Endothelial cell of umbilical vein (primary cell): Measurements from ENCODE around the gene MTAP. TPM values are rescaled to one million over a fixed set of nuclear protein-coding genes. Genes with fewer than 3 reads are reported as not detected.

Experiments used
- BruUV-seq: library from RNA; stranded (reverse); fragments of 400-500 nt; replicated peaks from 2 replicates; lab custom pipeline; 2021; lab: Mats Ljungman, UMichigan
- CTCF ChIA-PET: fragments of 300-600, 350-600 bp; sonication (Branson Sonifier 250); formaldehyde crosslinking; loops from one replicate; lab custom pipeline; 2021; ENCODE audit warnings: antibody characterized with exemption, inconsistent platforms; lab: Charles Lee
- POLR2A ChIA-PET: fragments of 300-600, 350-600 bp; sonication (Branson Sonifier 250); formaldehyde crosslinking; loops from one replicate; lab custom pipeline; 2021; ENCODE audit warnings: antibody characterized with exemption, inconsistent platforms; lab: Charles Lee
- DNase-seq: peaks from one replicate; pipeline ENCODE4 v3.0.0-alpha.2; 2011; ENCODE audit warnings: low read depth, low spot score
- FAIRE-seq: peaks from 2 replicates; lab custom pipeline; 2011; peaks lifted over from hg19 to GRCh38; lab: Jason Lieb, UNC
- H2AFZ ChIP-seq: 2 replicates; pipeline ENCODE4 v1.6.0; 2012; ENCODE audit warnings: low read depth, low read length, control low read depth, inconsistent platforms
- H3K27ac ChIP-seq: 2 replicates; pipeline ENCODE4 v1.5.1; 2011; ENCODE audit warnings: low read depth, mild to moderate bottlenecking, control low read depth, low read length, moderate library complexity; ENCODE audit not compliant: insufficient read depth
- H3K27me3 ChIP-seq, 2 experiments: 2 replicates each; pipeline versions ENCODE4 v1.6.0 to v1.6.1; 2011; ENCODE audit warnings: low read length in 2 of 2, mixed read lengths in 1 of 2; ENCODE audit not compliant: control insufficient read depth in 2 of 2, insufficient read depth in 2 of 2
- H3K36me3 ChIP-seq, 2 experiments: 2 replicates in 1 of 2; 3 replicates in 1 of 2; pipeline ENCODE4 v1.5.1; 2011; ENCODE audit warnings: low read length in 2 of 2, mild to moderate bottlenecking in 1 of 2, moderate library complexity in 1 of 2; ENCODE audit not compliant: control insufficient read depth in 2 of 2, insufficient read depth in 2 of 2; ENCODE audit errors: extremely low read depth in 1 of 2
- H3K4me1 ChIP-seq: 3 replicates; pipeline ENCODE4 v1.5.1; 2011; ENCODE audit warnings: mild to moderate bottlenecking, low read length; ENCODE audit not compliant: control insufficient read depth, insufficient read depth; ENCODE audit errors: extremely low read depth
- H3K4me2 ChIP-seq: 2 replicates; pipeline ENCODE4 v1.6.1; 2011; ENCODE audit warnings: low read length, control low read depth, mixed read lengths; ENCODE audit not compliant: insufficient read depth
- H3K4me3 ChIP-seq, 3 experiments: fragments of 200-600 bp in 1 of 3; sonication (generic), shearing (Covaris generic) in 1 of 3; replicated peaks in 1 of 3; 2 replicates each; pipeline ENCODE4 v1.5.1; 2011 to 2016; ENCODE audit warnings: control low read depth in 3 of 3, low read length in 3 of 3, mild to moderate bottlenecking in 2 of 3, inconsistent platforms in 1 of 3, low read depth in 1 of 3, moderate library complexity in 1 of 3; ENCODE audit not compliant: insufficient read depth in 1 of 3
- H3K79me2 ChIP-seq: 2 replicates; pipeline ENCODE4 v1.6.0; 2012; ENCODE audit warnings: low read length, inconsistent platforms; ENCODE audit not compliant: control insufficient read depth, insufficient read depth
- H3K9ac ChIP-seq: replicated peaks from 2 replicates; pipeline ENCODE3; 2011; ENCODE audit warnings: low read length, control low read depth; ENCODE audit not compliant: insufficient read depth; ENCODE audit errors: extremely low read depth
- H3K9me1 ChIP-seq: replicated peaks from 3 replicates; pipeline ENCODE4 v1.6.0; 2011; ENCODE audit warnings: mild to moderate bottlenecking, low read length; ENCODE audit not compliant: control insufficient read depth, insufficient read depth; ENCODE audit errors: extremely low read depth
- H3K9me3 ChIP-seq: replicated peaks from 2 replicates; pipeline ENCODE4 v1.5.1; 2012; ENCODE audit warnings: low read length, inconsistent platforms; ENCODE audit not compliant: control insufficient read depth, insufficient read depth
- H4K20me1 ChIP-seq: replicated peaks from 2 replicates; pipeline ENCODE3; 2011; ENCODE audit warnings: mild to moderate bottlenecking, low read length; ENCODE audit not compliant: control insufficient read depth, insufficient read depth; ENCODE audit errors: extremely low read depth
- CTCF ChIP-seq, 2 donors: IDR thresholded peaks; 1 replicate in 1 of 2; 2 replicates in 1 of 2; pipeline ENCODE4 v1.5.1; 2011; ENCODE audit warnings: low read length in 2 of 2, mild to moderate bottlenecking in 2 of 2, moderate library complexity in 2 of 2, control low read depth in 1 of 2, inconsistent platforms in 1 of 2, low read depth in 1 of 2; ENCODE audit not compliant: insufficient read depth in 1 of 2; ENCODE audit errors: extremely low read depth in 1 of 2
- EZH2 ChIP-seq: IDR thresholded peaks from 2 replicates; pipeline ENCODE4 v1.6.1; 2012; ENCODE audit warnings: borderline replicate concordance, low read depth, mild to moderate bottlenecking, moderate library complexity, low read length, inconsistent platforms; ENCODE audit not compliant: severe bottlenecking
- FOS ChIP-seq: IDR thresholded peaks from 2 replicates; pipeline ENCODE4 v1.6.1; 2011; ENCODE audit warnings: mild to moderate bottlenecking, low read length, moderate library complexity, borderline replicate concordance; ENCODE audit not compliant: insufficient read depth
- GATA2 ChIP-seq: IDR thresholded peaks from 2 replicates; pipeline ENCODE4 v1.7.0; 2011; ENCODE audit warnings: low read depth, mild to moderate bottlenecking, moderate library complexity, mixed read lengths, low read length; ENCODE audit not compliant: insufficient read length, insufficient read depth
- JUN ChIP-seq: IDR thresholded peaks from 2 replicates; pipeline ENCODE4 v1.6.1; 2011; ENCODE audit warnings: borderline replicate concordance, low read depth; ENCODE audit not compliant: insufficient read length, insufficient read depth
- MAX ChIP-seq: IDR thresholded peaks from 2 replicates; pipeline ENCODE4 v1.6.1; 2011; ENCODE audit not compliant: insufficient read depth, insufficient read length
- MYC ChIP-seq: IDR thresholded peaks from one replicate; pipeline ENCODE4 v1.6.1; 2011; ENCODE audit warnings: mild to moderate bottlenecking, low read depth, low read length
- POLR2A ChIP-seq: IDR thresholded peaks from 2 replicates; pipeline ENCODE4 v1.6.1; 2012; ENCODE audit warnings: low read depth, mild to moderate bottlenecking, control low read depth, low read length
- POLR2AphosphoS5 ChIP-seq: IDR thresholded peaks from 2 replicates; pipeline ENCODE4 v1.6.1; 2012; ENCODE audit warnings: low read depth, mild to moderate bottlenecking, control low read depth, low read length, moderate library complexity; ENCODE audit not compliant: insufficient read depth
- dilution Hi-C: fragments of 300-500 bp; cut with MboI; formaldehyde crosslinking; loops from one replicate; pipeline ENCODE4 v1.15.0; 2019; ENCODE audit warnings: low sequenced_read_pairs; ENCODE audit not compliant: extremely low pct_ligation_motif_present
- intact Hi-C: fragments of 100-400 bp; cut with micrococcal nuclease; formaldehyde crosslinking; loops from one replicate; pipeline ENCODE4 v1.10.0; 2022
- polyA plus RNA-seq, 4 experiments: library from polyadenylated mRNA; depleted of rRNA in 3 of 4; stranded (reverse) in 3 of 4; unstranded in 1 of 4; fragments of >200 nt; gene quantifications; 2 replicates each; pipeline versions ENCODE4 v1.2.1 to v1.2.3, GENCODE V29; 2011 to 2012; ENCODE audit warnings: missing spikeins in 1 of 4
- total RNA-seq: library from RNA; stranded (reverse); gene quantifications from 2 replicates; pipeline ENCODE4 v1.2.3, GENCODE V29; 2021

Gene MTAP
- total and polyA plus RNA-seq, 2 donors (not counting 3 experiments of a cell fraction or from before 2014, with no cell fraction given): 11.3 to 55.1 TPM

DNA sequence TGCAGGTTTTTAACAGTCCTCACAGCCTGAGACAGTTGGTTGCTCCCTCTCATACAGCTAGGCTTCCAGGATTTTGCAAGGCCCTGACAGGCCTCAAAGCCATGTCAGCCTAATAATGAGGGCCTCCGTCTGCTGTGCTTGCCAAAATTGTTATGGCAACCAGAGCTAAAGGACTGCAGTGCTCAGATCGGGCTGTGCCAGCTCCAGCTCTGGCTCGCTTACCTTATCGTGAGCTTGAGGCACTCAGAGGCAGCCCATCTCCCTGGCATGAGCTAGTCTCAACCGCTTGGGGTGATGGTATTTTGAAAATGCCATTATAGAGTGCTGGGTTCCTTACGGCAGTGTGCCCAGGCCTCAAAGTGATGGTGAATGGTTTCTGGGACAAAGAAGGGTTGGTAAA is 8.4 kb downstream of the MTAP start:
- Histone ChIP-seq H3K4me2 (no peak overlapping the region), H3K4me1 (peaks cover 20% of the 10 kb centered on the region), H3K36me3 (peaks cover 0 to 4% of the 10 kb centered on the region in 2 experiments), H3K27me3 (no peaks in the 10 kb centered on the region), H4K20me1 (no peaks in the 10 kb centered on the region), H3K4me3 (no peak overlapping the region), H3K9me1 (no peaks in the 10 kb centered on the region), H3K9me3 (no peaks in the 10 kb centered on the region), H3K9ac (no peak overlapping the region), H3K79me2 (peaks cover 32% of the 10 kb centered on the region), H2AFZ (no peak overlapping the region), H3K27ac (no peak overlapping the region)
- ChIA-PET CTCF (interaction anchor here (0.8 to 4.5 kb wide), 6 partner anchors 159 to 433 kb away, joined by 4 to 139 read pairs (median 22); partner anchors contain the start of gene CDKN2B), POLR2A (no interaction called here)
- dilution Hi-C loops (no loop called here), intact Hi-C loops (loop anchor here (5.0 kb wide), 1 partner anchor 291 kb away; no protein-coding TSS in a partner anchor)
- DNase-seq: no peak
- TF ChIP-seq POLR2AphosphoS5 (no peak), EZH2 (no peak)
- no TSS peak for BruUV-seq
- no peak for FAIRE-seq

GRCh38 chr9:21811914-21812313 is 9.5 kb downstream of the MTAP start:
- Histone ChIP-seq H2AFZ (no peak overlapping the region), H3K27ac (peak overlapping the region; percentile 85), H3K79me2 (peaks cover 28% of the 10 kb centered on the region), H3K4me3 (no peak overlapping the region), H3K9me3 (no peaks in the 10 kb centered on the region), H3K27me3 (no peaks in the 10 kb centered on the region), H3K9ac (no peak overlapping the region), H3K9me1 (no peaks in the 10 kb centered on the region), H3K36me3 (peaks cover 4% of the 10 kb centered on the region in 2 experiments), H3K4me1 (peaks cover 20% of the 10 kb centered on the region), H3K4me2 (peak overlapping the region; percentile 3), H4K20me1 (no peaks in the 10 kb centered on the region)
- TSS peak; percentile 92 for BruUV-seq
- intact Hi-C loops: loop anchor here (1.0 to 5.0 kb wide), 2 partner anchors 290 to 347 kb away; no protein-coding TSS in a partner anchor
- CTCF ChIA-PET: interaction anchor here (0.8 to 4.5 kb wide), 19 partner anchors 9 to 640 kb away, joined by 3 to 166 read pairs (median 16); partner anchors contain the start of genes CDKN2B and MTAP
- DNase-seq: no peak
- dilution Hi-C loops: no loop called here
- FAIRE-seq: no peak
- POLR2A ChIA-PET: interaction anchor here (0.7 to 1.2 kb wide), 2 partner anchors 183 to 197 kb away, joined by 3 to 4 read pairs; partner anchors contain the start of genes CDKN2A, CDKN2B and CDKN2B-AS1
- TF ChIP-seq MYC (no peak), EZH2 (no peak), GATA2 (no peak), POLR2A (no peak), JUN (no peak), CTCF (IDR thresholded peaks at IDR 0.05; ENCODE audit: extremely low read depth in 1 of 2, insufficient read depth in 1 of 2, low read depth in 1 of 2, low read length in 2 of 2) (no peak), MAX (no peak), FOS (no peak), POLR2AphosphoS5 (no peak)
